ENCODE results near the gene SCOC.

SCOC gene

GRCh38 chr4:140358281-140358680 is 15.2 kb upstream of the SCOC start:
- TF ChIP-seq FOXP2 (optimal IDR thresholded peaks at IDR 0.05; ENCODE audit: borderline replicate concordance, extremely low read depth, extremely low read length, insufficient read depth) (no peak), TAF1 (IDR thresholded peaks at IDR 0.05; ENCODE audit: borderline replicate concordance, insufficient read depth, low read length) (no peak), POLR2AphosphoS5 (IDR thresholded peaks at IDR 0.05; ENCODE audit: low read depth, low read length) (no peak), REST (IDR thresholded peaks at IDR 0.05; ENCODE audit: insufficient read depth in 1 of 2, low read depth in 2 of 2, low read length in 2 of 2) (no peak)

GRCh38 chr4:140359562-140360427 is 13.7 kb upstream of the SCOC start:
- TF ChIP-seq SIN3A (IDR thresholded peaks at IDR 0.05; ENCODE audit: borderline replicate concordance, insufficient read depth, low read length) (no peak), REST (IDR thresholded peaks at IDR 0.05; ENCODE audit: insufficient read depth in 1 of 2, low read depth in 2 of 2, low read length in 2 of 2) (no peak), FOXP2 (optimal IDR thresholded peaks at IDR 0.05; ENCODE audit: borderline replicate concordance, extremely low read depth, extremely low read length, insufficient read depth) (no peak), TAF1 (IDR thresholded peaks at IDR 0.05; ENCODE audit: borderline replicate concordance, insufficient read depth, low read length) (no peak), POLR2AphosphoS5 (IDR thresholded peaks at IDR 0.05; ENCODE audit: low read depth, low read length) (no peak)

- TF ChIP-seq SIN3A (IDR thresholded peaks at IDR 0.05; ENCODE audit: borderline replicate concordance, insufficient read depth, low read length) (no peak), TAF1 (IDR thresholded peaks at IDR 0.05; ENCODE audit: borderline replicate concordance, insufficient read depth, low read length) (no peak), REST (IDR thresholded peaks at IDR 0.05; ENCODE audit: insufficient read depth in 1 of 2, low read depth in 2 of 2, low read length in 2 of 2) (no peak), POLR2AphosphoS5 (IDR thresholded peaks at IDR 0.05; ENCODE audit: low read depth, low read length) (no peak), FOXP2 (optimal IDR thresholded peaks at IDR 0.05; ENCODE audit: borderline replicate concordance, extremely low read depth, extremely low read length, insufficient read depth) (no peak)
Observed at GRCh38 chr4:140361099-140361498, 12.3 kb upstream of the SCOC start.

GRCh38 chr4:140363051-140363450 is 10.4 kb upstream of the SCOC start:
- no peak for TF ChIP-seq POLR2AphosphoS5 (IDR thresholded peaks at IDR 0.05; ENCODE audit: low read depth, low read length)
- no peak for TF ChIP-seq TAF1 (IDR thresholded peaks at IDR 0.05; ENCODE audit: borderline replicate concordance, insufficient read depth, low read length)
- no peak for TF ChIP-seq SIN3A (IDR thresholded peaks at IDR 0.05; ENCODE audit: borderline replicate concordance, insufficient read depth, low read length)
- no peak for TF ChIP-seq REST (IDR thresholded peaks at IDR 0.05; ENCODE audit: insufficient read depth in 1 of 2, low read depth in 2 of 2, low read length in 2 of 2)
- TF ChIP-seq FOXP2 (optimal IDR thresholded peaks at IDR 0.05; ENCODE audit: borderline replicate concordance, extremely low read depth, extremely low read length, insufficient read depth) = no peak

Measured in PFSK-1 (cell line).